Neutrophil (primary cell): ENCODE measurements around the gene ZBTB42.

ENCODE experiments used
- H3K27ac ChIP-seq: fragments of 200-600 bp; sonication (generic); 2 replicates; pipeline ENCODE4 v1.5.1; 2016; ENCODE audit warnings: mild to moderate bottlenecking, moderate library complexity
- H3K27me3 ChIP-seq: fragments of 200-600 bp; sonication (generic); 2 replicates; pipeline ENCODE4 v1.6.0; 2016; ENCODE audit warnings: mild to moderate bottlenecking
- H3K36me3 ChIP-seq: fragments of 200-600 bp; sonication (generic); 2 replicates; pipeline ENCODE4 v1.5.1; 2017
- H3K4me1 ChIP-seq, 2 experiments: fragments of 200-600 bp in 1 of 2; sonication (generic) in 1 of 2; 1 replicate in 1 of 2; 2 replicates in 1 of 2; pipeline versions ENCODE4 v1.5.1 to v1.6.1; 2013 to 2016; ENCODE audit warnings: low read depth in 1 of 2, low read length in 1 of 2, mild to moderate bottlenecking in 1 of 2, moderate library complexity in 1 of 2; ENCODE audit not compliant: control insufficient read depth in 1 of 2, insufficient read depth in 1 of 2
- H3K4me3 ChIP-seq, 2 experiments: fragments of 200-600 bp in 1 of 2; sonication (generic) in 1 of 2; 1 replicate in 1 of 2; 2 replicates in 1 of 2; pipeline ENCODE4 v1.5.1; 2013 to 2016; ENCODE audit warnings: low read depth in 1 of 2, low read length in 1 of 2, mild to moderate bottlenecking in 1 of 2, moderate library complexity in 1 of 2
- H3K9me3 ChIP-seq: fragments of 200-600 bp; sonication (generic); 2 replicates; pipeline ENCODE4 v1.5.1; 2016
- CTCF ChIP-seq: fragments of 200-600 bp; sonication (generic); IDR thresholded peaks from 2 replicates; pipeline ENCODE4 v1.5.1; 2016; ENCODE audit warnings: antibody characterized with exemption

ZBTB42 gene

GRCh38 chr14:104841730-104842129, 40.8 kb downstream of the ZBTB42 start:
- Histone ChIP-seq H3K4me3 (no peak overlapping the region), H3K4me1 (no peaks in the 10 kb centered on the region), H3K27ac (no peak overlapping the region), H3K9me3 (no peaks in the 10 kb centered on the region), H3K36me3 (no peaks in the 10 kb centered on the region), H3K27me3 (peaks cover 80% of the 10 kb centered on the region)
- no peak for TF ChIP-seq CTCF

GRCh38 chr14:104843006-104843405, 42.1 kb downstream of the ZBTB42 start:
- Histone ChIP-seq H3K27me3 (peaks cover 92% of the 10 kb centered on the region), H3K4me3 (no peak overlapping the region), H3K27ac (no peak overlapping the region), H3K4me1 (no peaks in the 10 kb centered on the region), H3K36me3 (no peaks in the 10 kb centered on the region), H3K9me3 (no peaks in the 10 kb centered on the region)
- TF ChIP-seq CTCF = no peak

GRCh38 chr14:104843442-104844305, 42.8 kb downstream of the ZBTB42 start:
- Histone ChIP-seq H3K4me1 (no peaks in the 10 kb centered on the region), H3K4me3 (no peak overlapping the region), H3K36me3 (no peaks in the 10 kb centered on the region), H3K9me3 (no peaks in the 10 kb centered on the region), H3K27ac (no peak overlapping the region), H3K27me3 (peaks cover 95% of the 10 kb centered on the region)
- TF ChIP-seq CTCF = no peak

DNA sequence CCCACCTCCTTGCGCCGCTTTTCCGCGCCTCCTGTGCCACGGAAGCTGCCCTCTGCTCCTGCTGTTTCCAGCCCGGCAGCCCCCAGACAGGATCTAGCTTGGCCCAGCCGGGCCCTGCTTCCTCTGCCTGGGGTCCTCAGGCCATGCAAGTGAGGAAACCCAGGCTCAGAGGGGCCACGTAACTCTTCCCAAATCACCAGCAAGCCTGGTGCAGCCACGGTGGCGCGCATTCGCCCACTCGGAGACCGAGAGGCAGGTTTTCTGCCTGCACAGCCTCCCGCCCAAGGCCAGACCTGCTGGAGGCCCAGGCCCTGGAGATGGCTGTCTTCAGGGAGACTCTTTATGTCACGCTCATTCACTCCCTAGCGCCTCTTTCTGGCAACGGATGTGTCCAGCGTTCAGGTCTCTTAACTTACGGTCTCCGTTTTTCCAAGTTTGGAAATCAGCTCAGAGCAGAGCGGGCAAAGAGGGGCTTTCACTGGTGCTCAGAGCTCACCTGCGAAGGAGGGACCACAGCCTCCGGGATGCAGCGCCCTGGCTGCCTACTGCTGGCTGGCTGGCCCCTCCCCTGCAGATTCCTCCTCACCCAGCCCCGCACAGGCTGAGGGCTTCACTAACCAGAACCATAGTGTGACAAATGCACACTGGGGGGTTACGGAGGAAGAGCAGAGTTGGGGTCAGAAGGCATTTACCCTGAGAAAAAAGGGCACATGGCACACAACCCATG, 43.6 kb downstream of the ZBTB42 start:
- Histone ChIP-seq H3K4me1 (no peaks in the 10 kb centered on the region), H3K36me3 (no peaks in the 10 kb centered on the region), H3K27me3 (peaks cover 90% of the 10 kb centered on the region), H3K27ac (no peak overlapping the region), H3K9me3 (no peaks in the 10 kb centered on the region), H3K4me3 (no peak overlapping the region)
- TF ChIP-seq CTCF = no peak

- Histone ChIP-seq H3K4me1 (no peaks in the 10 kb centered on the region), H3K4me3 (no peak overlapping the region), H3K27ac (no peak overlapping the region), H3K9me3 (no peaks in the 10 kb centered on the region), H3K36me3 (no peaks in the 10 kb centered on the region), H3K27me3 (peaks cover 87% of the 10 kb centered on the region)
- no peak for TF ChIP-seq CTCF
These were observed 44.2 kb downstream of the ZBTB42 start for GRCh38 chr14:104845033-104845666.
